Lower lobe of right lung (tissue), 2 donors: ENCODE data around the gene USP40. TPM values are rescaled to one million over a fixed set of nuclear protein-coding genes. Genes with fewer than 3 reads are reported as not detected.

ENCODE experiments used
- ATAC-seq, 2 donors: fragments of 200-7000 bp; cut with Tn5 transposase; one replicate each; pipeline ENCODE4 v1.9.1; 2020 to 2022; ENCODE audit warnings: mild to moderate bottlenecking in 2 of 2, moderate library complexity in 2 of 2
- DNase-seq: peaks from one replicate; pipeline ENCODE4 v3.0.0-alpha.2; 2020
- H3K27ac ChIP-seq: fragments of 200-600 bp; one replicate; pipeline ENCODE4 v1.8.0; 2022
- H3K27me3 ChIP-seq: fragments of 200-600 bp; one replicate; pipeline ENCODE4 v1.8.0; 2022; ENCODE audit warnings: low read depth
- H3K36me3 ChIP-seq: fragments of 200-600 bp; one replicate; pipeline ENCODE4 v1.8.0; 2022; ENCODE audit warnings: mild to moderate bottlenecking
- H3K4me1 ChIP-seq: fragments of 200-600 bp; one replicate; pipeline ENCODE4 v1.8.0; 2022
- H3K4me3 ChIP-seq: fragments of 200-600 bp; one replicate; pipeline ENCODE4 v1.8.0; 2022; ENCODE audit warnings: mild to moderate bottlenecking
- H3K9me3 ChIP-seq: fragments of 200-600 bp; one replicate; pipeline ENCODE4 v1.8.0; 2022
- CTCF ChIP-seq: fragments of 200-600 bp; IDR thresholded peaks from one replicate; pipeline ENCODE4 v1.8.0; 2022; ENCODE audit warnings: antibody characterized with exemption, mild to moderate bottlenecking
- intact Hi-C: fragments of 100-400 bp; cut with DNase I; formaldehyde crosslinking; loops from one replicate; pipeline ENCODE4 v1.11.0; 2022
- long read RNA-seq: library from polyadenylated mRNA; unstranded; transcript quantifications from one replicate; pipeline ENCODE4 v2.0.0, GENCODE V29; 2021
- total RNA-seq: library from RNA; stranded (reverse); fragmentation: NEBNext Ultra II Directional; extraction: Animal tissue kit (Norgen Biotek cat#: 25700); gene quantifications from one replicate; pipeline ENCODE4 v1.2.1, GENCODE V29; 2021
- donor health status: DM: no; HTN: yes; CAD: no; lungs with severe emphysema.

The USP40 gene
- total RNA-seq, result 45.4 TPM
- long read RNA-seq, partial matches to known transcripts, result 8 of 33 reads
- long read RNA-seq, other reads (novel, unspliced or antisense), result 24 of 33 reads

- intact Hi-C loops, result no loop called here
- TF ChIP-seq CTCF, result no peak
- Histone ChIP-seq H3K36me3 (no peaks in the 10 kb centered on the region), H3K4me1 (peaks cover 7% of the 10 kb centered on the region), H3K27me3 (no peaks in the 10 kb centered on the region), H3K9me3 (no peaks in the 10 kb centered on the region), H3K27ac (peak within 1 kb of the TSS; percentile 94), H3K4me3 (peak within 1 kb of the TSS; percentile 81)
- ATAC-seq (peak; percentile 99), DNase-seq (peak; percentile 92)
These were observed at the start of gene USP40 for GRCh38 chr2:233566141-233566956. USP40 (minus strand) TSS chr2:233566782; CDS start chr2:233565554, 1,228 bp downstream.

GRCh38 chr2:233611284-233611683, 44.7 kb upstream of the USP40 start:
- Histone ChIP-seq H3K4me1 (no peaks in the 10 kb centered on the region), H3K4me3 (no peak overlapping the region), H3K36me3 (no peaks in the 10 kb centered on the region), H3K27ac (no peak overlapping the region), H3K9me3 (peaks cover 6% of the 10 kb centered on the region), H3K27me3 (no peaks in the 10 kb centered on the region)
- ATAC-seq (no peak), DNase-seq (no peak)
- intact Hi-C loops, result no loop called here
- TF ChIP-seq CTCF, result no peak

- Histone ChIP-seq H3K27ac (no peak overlapping the region), H3K9me3 (peaks cover 2% of the 10 kb centered on the region), H3K36me3 (no peaks in the 10 kb centered on the region), H3K27me3 (no peaks in the 10 kb centered on the region), H3K4me1 (no peaks in the 10 kb centered on the region), H3K4me3 (no peak overlapping the region)
- no peak for TF ChIP-seq CTCF
- intact Hi-C loops, result no loop called here
- DNase-seq, result no peak
- no peak for ATAC-seq
These were observed 39.1 kb upstream of the USP40 start for GRCh38 chr2:233605680-233606079.

GRCh38 chr2:233604826-233605225, 38.2 kb upstream of the USP40 start:
- DNase-seq (no peak), ATAC-seq (no peak)
- Histone ChIP-seq H3K27me3 (no peaks in the 10 kb centered on the region), H3K9me3 (no peaks in the 10 kb centered on the region), H3K36me3 (no peaks in the 10 kb centered on the region), H3K4me1 (no peaks in the 10 kb centered on the region), H3K4me3 (no peak overlapping the region), H3K27ac (no peak overlapping the region)
- intact Hi-C loops, result no loop called here
- TF ChIP-seq CTCF, result no peak

GRCh38 chr2:233603520-233603919, 36.9 kb upstream of the USP40 start:
- Histone ChIP-seq H3K36me3 (no peaks in the 10 kb centered on the region), H3K9me3 (no peaks in the 10 kb centered on the region), H3K4me1 (no peaks in the 10 kb centered on the region), H3K4me3 (no peak overlapping the region), H3K27ac (no peak overlapping the region), H3K27me3 (no peaks in the 10 kb centered on the region)
- DNase-seq, result no peak
- no peak for ATAC-seq
- intact Hi-C loops, result no loop called here
- TF ChIP-seq CTCF, result no peak
